D341Med (cell line): ENCODE measurements around the gene AVEN.

Experiments used
- DNase-seq: peaks from one replicate; pipeline ENCODE4 v3.0.0; 2012; ENCODE audit warnings: low spot score

AVEN gene

GRCh38 chr15:33985287-33985686, 53.7 kb downstream of the AVEN start:
- DNase-seq: no peak

DNA sequence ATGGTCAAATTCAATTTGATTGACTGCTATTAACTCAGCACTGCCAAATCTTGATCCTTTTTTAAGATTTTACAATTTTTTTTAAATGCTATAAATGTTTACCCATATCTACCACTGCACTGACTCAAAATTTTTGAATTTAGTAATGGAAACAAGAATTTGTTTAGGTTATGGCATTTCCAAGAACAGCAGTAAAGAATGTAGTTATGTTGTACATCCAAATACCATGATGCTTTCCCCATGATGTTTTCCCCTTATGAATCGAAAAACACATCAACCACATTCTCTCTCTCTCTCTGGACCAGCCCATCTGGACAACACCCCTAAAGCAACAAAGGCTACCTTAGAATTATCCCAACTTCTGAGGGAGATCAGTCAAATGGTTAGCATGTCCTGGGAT, 56.5 kb downstream of the AVEN start:
- DNase-seq: no peak

DNA sequence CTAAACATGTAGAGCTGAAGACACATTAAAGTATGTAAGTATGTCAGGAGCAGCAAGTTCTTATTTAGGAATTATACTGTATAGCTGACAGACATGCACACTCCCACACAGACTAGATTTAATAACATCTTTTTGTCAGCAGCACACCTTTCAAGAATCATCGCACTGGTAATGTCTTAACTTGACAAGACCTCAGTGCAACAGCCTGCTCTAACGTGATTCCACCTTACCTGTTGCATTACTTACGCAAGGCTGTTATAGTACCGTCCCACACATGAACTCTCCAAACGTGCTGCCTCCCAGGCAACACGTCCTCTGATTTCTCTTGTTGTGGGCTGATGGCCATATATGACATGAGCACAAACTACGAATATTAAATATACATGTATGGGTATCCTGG, 58.8 kb downstream of the AVEN start:
- no peak for DNase-seq

DNA sequence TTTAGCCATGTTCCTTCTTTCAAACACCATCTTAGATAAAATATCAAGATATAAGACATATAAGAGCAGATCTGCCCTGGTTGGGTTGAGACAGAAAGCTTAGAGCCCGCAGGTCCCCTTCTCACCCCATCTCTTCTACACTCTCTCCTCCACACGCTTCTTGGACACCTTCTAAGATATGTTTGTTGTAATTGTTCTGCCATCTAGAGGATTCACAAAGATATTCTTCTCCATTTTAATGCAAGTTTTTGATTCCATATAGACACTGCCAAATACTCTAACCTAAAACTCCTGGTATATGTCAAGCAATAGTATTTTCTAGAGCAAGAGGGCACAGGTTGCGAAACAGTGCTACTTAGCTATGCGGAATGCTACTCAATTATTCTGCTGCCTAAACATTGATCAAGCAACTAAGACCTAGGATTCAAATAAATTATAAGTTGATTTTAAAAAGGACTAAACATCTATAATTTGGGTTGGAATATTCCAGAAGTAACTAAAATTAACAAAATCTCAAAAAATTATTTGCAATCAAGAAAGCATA, 63.9 kb downstream of the AVEN start:
- no peak for DNase-seq

GRCh38 chr15:33971811-33972210, 67.2 kb downstream of the AVEN start:
- no peak for DNase-seq

GRCh38 chr15:33968821-33969220, 70.2 kb downstream of the AVEN start:
- no peak for DNase-seq

GRCh38 chr15:33968224-33968623, 70.8 kb downstream of the AVEN start, which contains the start of gene CHRM5:
Gene CHRM5, plus strand, starts transcription at chr15:33968497. Its CDS starts 94,221 bp downstream, at chr15:34062718.
- DNase-seq: no peak

- DNase-seq: no peak
Observed at GRCh38 chr15:33964665-33965040, 74.4 kb downstream of the AVEN start.

DNA sequence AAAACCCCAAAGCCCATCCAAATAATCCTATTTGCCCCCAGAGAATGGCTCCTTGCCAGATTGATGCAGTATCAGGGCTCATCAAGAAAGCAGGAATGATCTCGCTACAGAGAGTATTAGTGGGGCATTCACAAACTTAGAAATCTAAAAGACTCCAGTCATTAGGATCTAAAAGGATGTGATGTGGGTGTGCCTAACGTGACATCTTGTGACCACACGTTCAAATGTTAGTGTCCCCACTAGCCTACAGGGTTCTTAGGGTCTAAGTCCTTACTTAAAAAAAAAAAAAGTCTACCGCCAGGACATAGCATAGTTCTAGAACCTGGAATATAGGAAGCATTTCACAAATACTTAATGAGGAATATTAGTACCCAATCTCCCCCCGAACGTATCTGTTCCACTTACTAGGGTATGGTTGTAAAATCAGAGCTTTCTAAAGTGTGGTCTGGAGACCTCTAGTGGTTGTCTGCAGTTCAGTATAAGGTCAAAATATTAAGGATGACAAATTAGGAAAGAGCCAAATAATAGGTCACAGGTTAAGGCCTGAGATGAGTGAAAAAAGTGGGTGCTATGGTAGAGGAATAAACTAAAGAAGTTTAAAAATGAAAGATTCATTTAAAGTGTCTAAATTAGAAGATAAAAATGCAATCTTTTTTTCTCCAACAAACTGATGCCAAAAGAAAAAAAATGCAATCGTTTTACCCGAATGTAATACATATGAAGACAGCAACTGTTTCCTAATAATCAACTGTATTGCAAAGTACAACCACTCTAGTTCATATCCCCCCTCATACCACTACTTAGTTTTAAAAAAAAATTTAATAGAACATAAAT, 75.0 kb downstream of the AVEN start:
- peak; percentile 32 for DNase-seq

GRCh38 chr15:33960549-33960935, 78.5 kb downstream of the AVEN start:
- DNase-seq: no peak

DNA sequence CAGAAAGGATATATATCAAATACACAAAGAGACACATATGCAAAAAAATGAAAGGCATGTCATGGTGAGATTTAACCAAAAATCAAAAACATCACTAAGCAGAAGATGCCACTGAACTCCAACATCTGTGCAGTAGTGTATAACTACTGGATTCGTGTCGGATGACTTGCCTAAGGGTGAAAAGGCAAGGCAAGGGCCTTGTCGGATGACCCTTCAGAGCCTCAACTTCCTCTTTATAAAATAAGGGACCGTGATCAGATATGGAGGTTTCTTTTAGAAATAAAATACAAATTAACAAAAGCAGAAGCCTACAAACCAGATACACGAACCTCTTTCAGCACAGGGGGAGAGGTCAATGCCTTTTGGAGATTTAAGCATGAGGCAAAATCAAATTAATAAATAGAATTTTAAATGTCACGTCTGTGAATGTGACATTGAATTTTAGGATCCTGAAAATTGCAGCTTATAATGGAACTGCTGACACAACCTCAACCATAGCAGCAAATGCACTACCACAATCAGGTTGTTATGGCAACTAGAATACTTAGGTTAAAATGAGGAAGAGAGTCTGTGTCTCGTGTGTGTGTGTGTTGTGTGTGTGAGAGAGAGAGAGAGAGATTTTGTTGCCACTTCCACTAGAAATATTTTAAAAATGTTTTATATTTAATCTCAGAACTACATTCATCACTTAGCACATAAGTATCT, 79.0 kb downstream of the AVEN start:
- no peak for DNase-seq

DNA sequence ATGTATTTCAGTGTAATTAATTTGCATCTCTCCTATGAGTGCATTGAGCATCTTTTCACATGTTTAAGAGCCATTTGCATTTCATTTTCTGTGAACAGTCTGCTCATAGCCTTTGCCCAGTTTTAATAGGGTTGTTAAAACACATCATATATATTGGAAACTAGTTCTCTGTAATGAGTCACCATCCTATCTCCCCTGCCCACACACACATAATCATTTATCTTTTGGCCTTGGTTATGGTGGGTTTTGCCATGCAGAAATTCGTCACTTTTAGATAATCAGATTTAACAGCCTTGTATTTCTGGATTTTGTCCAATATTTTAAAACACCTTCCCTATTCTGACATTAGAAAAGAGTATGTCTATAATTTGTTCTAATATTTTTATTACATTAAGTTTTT, 82.6 kb downstream of the AVEN start:
- DNase-seq: no peak

DNA sequence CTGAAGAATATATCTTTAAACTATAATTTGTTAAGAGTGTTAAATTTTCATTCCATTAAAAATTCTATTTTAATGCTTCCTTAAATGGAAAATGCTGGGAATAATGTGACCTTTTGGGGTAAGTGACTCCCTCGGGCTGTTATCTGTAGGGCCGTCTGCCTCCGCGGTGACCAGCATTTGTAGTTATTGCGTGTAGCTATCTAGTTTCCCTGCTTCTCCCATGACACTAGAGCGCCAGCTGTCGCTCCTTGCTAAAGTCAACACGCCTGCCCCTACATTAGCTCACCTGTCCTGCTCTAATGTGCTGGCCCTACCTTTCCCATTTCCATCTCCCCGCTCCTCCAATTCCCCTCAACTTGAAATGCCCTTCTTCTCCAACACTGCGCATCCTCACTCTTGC, 83.1 kb downstream of the AVEN start:
- no peak for DNase-seq

- DNase-seq: no peak
Observed at GRCh38 chr15:33946152-33946551, 92.9 kb downstream of the AVEN start.

DNA sequence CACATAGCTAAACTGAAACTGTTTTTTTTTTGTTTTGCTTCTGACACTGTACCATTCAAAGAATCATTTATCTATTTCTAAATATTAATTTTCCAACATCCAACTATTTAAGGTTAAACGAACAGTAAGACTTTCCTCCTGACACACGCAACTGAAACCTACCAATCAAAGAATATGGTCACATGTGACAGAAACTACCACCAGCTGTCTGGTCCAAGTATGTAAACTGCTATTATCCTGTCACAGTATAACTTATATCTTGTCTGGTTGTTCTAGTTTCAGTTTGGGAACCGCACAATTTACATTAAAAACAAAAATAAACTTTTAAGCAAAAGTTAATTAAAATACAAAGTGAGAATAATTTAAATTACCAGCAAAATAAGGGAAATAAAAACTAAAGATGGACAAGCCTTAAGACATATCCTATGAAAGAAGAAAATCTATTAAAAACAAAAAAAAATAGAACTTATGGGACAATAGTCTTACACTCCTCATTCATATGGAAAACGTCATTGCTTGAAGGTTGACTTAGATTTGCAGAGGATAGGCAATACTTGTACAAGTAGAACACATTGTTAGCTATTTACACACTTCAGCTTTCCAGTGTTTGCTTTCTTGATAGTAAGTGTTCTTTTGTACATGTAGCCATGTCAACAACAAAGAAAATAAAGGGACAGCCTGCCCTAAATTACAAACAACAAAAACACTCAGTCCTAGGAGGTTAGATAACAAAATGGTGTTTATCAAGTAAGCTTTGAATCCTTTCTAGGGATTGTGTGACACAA, 97.5 kb downstream of the AVEN start:
- no peak for DNase-seq

DNA sequence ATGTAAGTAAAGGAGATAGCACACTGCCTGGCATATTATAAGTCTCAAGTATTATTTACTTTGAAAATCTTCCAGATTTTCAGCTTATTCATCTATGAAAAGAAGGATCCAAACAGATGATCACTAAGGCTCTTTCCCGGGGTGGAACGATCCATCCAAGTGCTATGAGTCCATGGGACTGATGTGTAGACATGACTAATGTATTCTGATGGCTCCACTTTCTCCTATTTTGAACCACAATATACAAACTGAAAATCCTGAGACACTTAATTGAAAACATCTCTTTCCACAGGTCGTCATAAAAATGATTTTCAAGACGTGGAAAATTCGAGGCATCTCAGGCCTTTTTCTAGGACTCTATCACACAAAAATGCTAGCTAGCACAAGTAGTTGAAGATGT, 104.1 kb downstream of the AVEN start:
- DNase-seq: no peak

DNA sequence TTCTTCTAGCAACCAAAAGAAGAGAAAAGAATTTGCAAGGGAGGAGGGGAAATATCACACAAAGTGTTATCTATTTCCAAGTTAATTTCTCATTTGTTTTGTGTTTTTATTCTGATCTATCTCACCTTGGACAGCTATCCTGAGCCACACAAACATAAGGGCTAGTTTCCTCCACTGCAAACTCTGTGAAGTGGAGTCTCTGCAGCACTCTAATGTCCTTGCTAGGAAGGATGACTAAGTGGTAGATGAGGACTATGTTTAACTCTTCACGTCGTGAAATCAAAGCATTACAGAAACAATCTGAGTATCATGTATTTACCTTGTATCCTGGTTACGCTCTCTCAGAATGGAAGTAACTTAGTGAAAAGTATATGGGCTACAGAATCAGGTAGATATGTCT, 104.6 kb downstream of the AVEN start:
- DNase-seq: no peak

DNA sequence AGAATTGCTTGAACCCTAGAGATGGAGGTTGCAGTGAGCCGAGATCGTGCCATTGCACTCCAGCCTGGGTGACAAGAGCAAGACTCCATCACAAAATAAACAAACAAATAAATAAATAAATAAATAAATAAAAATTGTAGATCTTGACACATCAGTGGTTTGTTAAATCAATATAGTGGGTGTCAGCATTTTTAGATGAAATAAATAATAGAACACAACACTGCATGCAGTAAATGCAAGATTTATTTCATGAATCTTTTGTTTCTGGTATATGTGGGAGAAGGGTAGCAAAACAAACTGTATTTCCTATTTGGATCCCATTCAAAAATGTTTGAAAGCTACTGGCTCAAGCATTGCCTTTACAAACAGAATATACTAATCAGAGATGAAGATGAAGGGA, 106.3 kb downstream of the AVEN start:
- DNase-seq: no peak

DNA sequence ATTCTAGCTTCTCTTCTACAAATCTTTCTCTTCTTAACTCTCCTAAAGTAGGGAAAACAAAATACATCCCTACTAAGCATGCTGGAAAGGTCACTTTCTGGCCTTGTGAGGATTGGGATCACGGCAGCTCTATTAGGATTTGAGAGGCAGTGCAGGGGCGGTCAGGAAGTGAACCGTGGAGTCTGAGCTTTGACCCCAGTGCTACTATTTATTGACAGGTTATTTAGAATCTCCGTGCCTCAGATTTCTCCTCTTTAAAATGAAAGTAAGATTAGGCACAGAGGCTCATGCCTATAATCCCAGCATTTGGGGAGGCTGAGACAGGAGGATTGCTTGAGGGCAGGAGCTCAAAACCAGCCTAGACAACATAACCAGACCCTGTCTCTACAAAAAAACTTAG, 112.7 kb downstream of the AVEN start:
- DNase-seq: no peak

DNA sequence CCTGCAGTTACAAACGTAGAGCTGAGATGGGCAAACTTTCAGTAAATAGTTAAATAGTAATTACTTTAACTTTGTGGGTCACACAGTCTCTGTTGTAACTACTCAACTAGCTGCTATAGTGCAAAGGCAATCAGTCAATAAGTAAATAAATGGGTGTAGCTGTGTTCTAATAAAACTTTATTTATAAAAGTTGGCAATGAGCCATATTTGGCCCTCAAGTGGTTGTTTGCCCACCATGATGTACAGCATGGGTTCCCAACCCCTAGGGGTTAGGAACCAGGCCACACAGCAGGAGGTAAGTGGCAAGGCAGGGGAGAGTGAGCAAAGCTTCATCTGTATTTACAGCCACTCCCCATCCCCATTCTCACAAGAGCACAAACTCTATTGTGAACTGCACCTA, 115.6 kb downstream of the AVEN start:
- DNase-seq: no peak

DNA sequence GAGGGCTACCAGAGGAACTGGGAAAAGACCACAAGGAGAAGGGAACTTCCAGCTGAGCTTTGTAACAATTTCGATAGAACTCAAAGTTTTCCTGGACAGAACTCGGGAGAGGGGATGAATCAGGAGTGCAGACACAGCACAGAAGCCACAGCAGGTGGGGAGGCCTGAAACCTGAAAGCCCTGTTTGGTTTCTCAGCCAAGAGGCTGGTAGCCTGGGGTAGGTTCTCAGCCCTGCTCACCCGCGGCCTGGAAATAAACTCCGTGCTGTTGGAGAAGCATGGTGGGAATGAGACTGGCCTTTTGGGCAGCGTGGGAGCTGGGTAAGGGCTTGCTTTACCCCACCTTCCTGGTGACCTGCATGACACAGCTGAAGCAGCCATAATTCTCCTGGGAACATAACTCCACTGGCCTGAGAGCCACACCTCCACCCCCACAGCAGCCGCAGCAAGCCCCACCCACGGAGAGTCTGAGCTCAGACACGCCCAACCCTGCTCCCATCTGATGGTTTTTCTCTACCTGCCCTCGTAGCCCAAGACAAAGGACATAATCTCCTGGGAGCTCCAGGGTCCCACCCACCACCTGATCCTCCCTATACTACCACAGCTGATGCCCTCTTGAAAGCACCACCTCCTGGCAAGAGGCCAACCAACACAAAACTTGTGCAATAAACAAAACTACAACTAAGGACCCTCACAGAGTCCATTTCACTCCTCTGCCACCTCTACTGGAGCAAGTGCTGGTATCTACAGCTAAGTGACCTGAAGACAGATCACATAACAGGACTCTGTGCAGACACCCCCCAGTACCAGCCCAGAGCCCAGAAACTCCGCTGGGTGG, 123.2 kb downstream of the AVEN start:
- DNase-seq: no peak

DNA sequence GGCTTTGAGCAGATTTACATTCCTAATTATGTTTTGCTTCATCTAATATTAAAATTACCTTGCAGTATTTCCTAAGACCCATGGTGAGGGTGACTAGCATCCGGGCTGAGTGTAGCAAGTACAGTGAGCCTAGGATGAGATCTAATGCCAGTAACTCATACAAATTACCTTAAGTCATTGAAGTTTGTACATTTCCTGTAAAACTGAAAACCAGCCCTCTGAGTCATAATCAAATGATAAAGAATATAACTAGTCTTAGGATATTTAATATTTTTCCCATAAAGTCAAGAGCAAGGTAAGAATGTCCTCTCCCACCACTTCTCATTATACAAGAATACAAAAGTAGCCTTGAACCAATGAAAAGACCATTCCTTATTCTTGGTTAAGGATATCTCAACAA, 125.5 kb downstream of the AVEN start:
- no peak for DNase-seq
